Caco-2 (cell line): ENCODE data around the gene MT1F. TPM values are rescaled to one million over a fixed set of nuclear protein-coding genes. Genes with fewer than 3 reads are reported as not detected.
"Not testable (repeated sequence)": the region's sequence is repeated elsewhere in the genome, so short reads cannot be mapped to it uniquely, and the experiment has no call there.

Experiments used
- BruUV-seq: library from RNA; stranded (reverse); fragments of 400-500 nt; replicated peaks from 2 replicates; lab custom pipeline; 2021; lab: Mats Ljungman, UMichigan
- CTCF ChIA-PET: fragments of 300-600 bp; sonication (Branson Sonifier 250); formaldehyde crosslinking; loops from one replicate; lab custom pipeline; 2022; ENCODE audit warnings: antibody characterized with exemption; lab: Charles Lee
- POLR2A ChIA-PET: fragments of 300-600 bp; sonication (Branson Sonifier 250); formaldehyde crosslinking; loops from one replicate; lab custom pipeline; 2022; ENCODE audit warnings: antibody characterized with exemption; lab: Charles Lee
- DNase-seq, 2 experiments: peaks; one replicate each; pipeline versions ENCODE4 v3.0.0 to v3.0.0-alpha.2; 2020 to 2022
- H3K27me3 ChIP-seq: replicated peaks from 2 replicates; pipeline ENCODE4 v1.6.0; 2011; ENCODE audit warnings: low read length; ENCODE audit not compliant: control insufficient read depth, insufficient read depth
- H3K36me3 ChIP-seq: 2 replicates; pipeline ENCODE4 v1.5.1; 2011; ENCODE audit warnings: low read length; ENCODE audit not compliant: control insufficient read depth, insufficient read depth
- H3K4me1 ChIP-seq: fragments of 250-450 bp; sonication (Bioruptor Pico); 2 replicates; pipeline ENCODE4 v1.5.1; 2020; ENCODE audit warnings: mild to moderate bottlenecking
- H3K4me3 ChIP-seq: 2 replicates; pipeline ENCODE4 v1.5.1; 2011; ENCODE audit warnings: low read depth, mild to moderate bottlenecking, control low read depth, low read length
- H3K9me3 ChIP-seq: fragments of 250-450 bp; sonication (Bioruptor Pico); 2 replicates; pipeline ENCODE4 v1.5.1; 2020; ENCODE audit warnings: mild to moderate bottlenecking, moderate library complexity
- H3K27ac Mint-ChIP-seq: one replicate; pipeline ENCODE4 v1.8.0; 2022; ENCODE audit warnings: mixed read lengths; ENCODE audit not compliant: unreplicated experiment
- H3K27me3 Mint-ChIP-seq: one replicate; pipeline ENCODE4 v1.8.0; 2022; ENCODE audit warnings: mixed read lengths; ENCODE audit not compliant: insufficient read depth, unreplicated experiment
- H3K36me3 Mint-ChIP-seq: one replicate; pipeline ENCODE4 v1.8.0; 2022; ENCODE audit warnings: mild to moderate bottlenecking, mixed read lengths; ENCODE audit not compliant: insufficient read depth, unreplicated experiment
- H3K4me1 Mint-ChIP-seq: one replicate; pipeline ENCODE4 v1.8.0; 2022; ENCODE audit warnings: low read depth, mixed read lengths; ENCODE audit not compliant: unreplicated experiment
- H3K4me3 Mint-ChIP-seq: one replicate; pipeline ENCODE4 v1.8.0; 2022; ENCODE audit warnings: mild to moderate bottlenecking, moderate library complexity, mixed read lengths; ENCODE audit not compliant: unreplicated experiment
- H3K9me3 Mint-ChIP-seq: one replicate; pipeline ENCODE4 v1.8.0; 2022; ENCODE audit warnings: mixed read lengths; ENCODE audit not compliant: unreplicated experiment
- CTCF ChIP-seq, 2 experiments: fragments of 200-600 bp in 1 of 2; IDR thresholded peaks; 1 replicate in 1 of 2; 2 replicates in 1 of 2; pipeline versions ENCODE4 v1.5.1 to v1.8.0; 2011 to 2022; ENCODE audit warnings: antibody characterized with exemption in 1 of 2, control low read depth in 1 of 2, inconsistent platforms in 1 of 2, low read depth in 1 of 2, low read length in 1 of 2, mild to moderate bottlenecking in 1 of 2, moderate library complexity in 1 of 2; ENCODE audit not compliant: insufficient read depth in 1 of 2, severe bottlenecking in 1 of 2, unreplicated experiment in 1 of 2
- intact Hi-C: fragments of 100-400 bp; cut with micrococcal nuclease; formaldehyde crosslinking; loops from one replicate; pipeline ENCODE4 v1.10.0; 2022; ENCODE audit not compliant: unreplicated experiment
- total RNA-seq: library from RNA; stranded (reverse); gene quantifications from 2 replicates; pipeline ENCODE4 v1.2.3, GENCODE V29; 2022

MT1F gene
- total RNA-seq, 1 experiment from 2014 or later: 12.5 TPM

- no peak for TF ChIP-seq CTCF (IDR thresholded peaks at IDR 0.05; ENCODE audit: insufficient read depth in 1 of 2, low read depth in 1 of 2, low read length in 1 of 2, severe bottlenecking in 1 of 2, unreplicated experiment in 1 of 2)
- intact Hi-C loops: no loop called here
- Mint-ChIP-seq H3K27me3 (peaks cover 40% of the 10 kb centered on the region), H3K27ac (no peak overlapping the region), H3K9me3 (no peaks in the 10 kb centered on the region), H3K4me1 (no peaks in the 10 kb centered on the region), H3K36me3 (no peaks in the 10 kb centered on the region), H3K4me3 (no peak overlapping the region)
- peaks cover 3% of the 10 kb centered on the region for H3K27me3 ChIP-seq
- CTCF ChIA-PET: interaction anchor here (1.0 to 3.2 kb wide), 3 partner anchors 29 to 72 kb away, joined by 3 to 22 read pairs (median 5); no protein-coding TSS in a partner anchor
- H3K36me3 ChIP-seq: no peaks in the 10 kb centered on the region
- no peak overlapping the region for H3K4me3 ChIP-seq
- H3K9me3 ChIP-seq: no peaks in the 10 kb centered on the region
- peaks cover 7% of the 10 kb centered on the region for H3K4me1 ChIP-seq
- DNase-seq: no peak
- BruUV-seq: no TSS peak
- POLR2A ChIA-PET: no interaction called here
These were observed 15.2 kb downstream of the MT1F start for GRCh38 chr16:56672761-56673536.

DNA sequence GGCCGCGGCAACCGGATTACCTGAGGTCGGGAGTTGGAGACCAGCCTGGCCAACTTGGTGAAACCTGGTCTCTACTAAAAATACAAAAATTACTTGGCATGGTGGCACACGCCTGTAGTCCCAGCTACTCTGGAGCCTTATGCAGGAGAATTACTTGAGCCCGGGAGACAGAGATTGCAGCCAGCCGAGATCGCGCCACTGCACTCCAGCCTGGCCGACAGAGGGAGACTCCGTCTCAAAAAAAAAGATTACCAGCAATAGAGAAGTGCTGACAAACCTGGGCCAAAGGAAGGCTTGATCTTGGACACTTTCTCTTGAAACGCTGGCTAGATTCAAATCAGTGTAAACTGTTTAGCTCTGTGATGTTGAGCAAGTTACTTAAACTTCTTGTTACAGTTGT lies 16.2 kb downstream of the MT1F start:
- ChIA-PET CTCF (interaction anchor here (0.6 to 3.2 kb wide), 7 partner anchors 17 to 180 kb away, joined by 3 to 22 read pairs (median 4); no protein-coding TSS in a partner anchor), POLR2A (interaction anchor here (0.9 kb wide), 1 partner anchor 28 kb away, joined by 3 read pairs; no protein-coding TSS in a partner anchor)
- peak in 1 of 2 experiments; percentile 70 for DNase-seq
- Mint-ChIP-seq H3K27ac (no peak overlapping the region), H3K4me3 (no peak overlapping the region), H3K36me3 (no peaks in the 10 kb centered on the region), H3K4me1 (no peaks in the 10 kb centered on the region), H3K9me3 (no peaks in the 10 kb centered on the region), H3K27me3 (peaks cover 32% of the 10 kb centered on the region)
- H3K4me3 ChIP-seq: no peak overlapping the region
- peak; percentile 70 to 82 for TF ChIP-seq CTCF (IDR thresholded peaks at IDR 0.05; ENCODE audit: insufficient read depth in 1 of 2, low read depth in 1 of 2, low read length in 1 of 2, severe bottlenecking in 1 of 2, unreplicated experiment in 1 of 2)
- no peaks in the 10 kb centered on the region for H3K36me3 ChIP-seq
- H3K9me3 ChIP-seq: no peaks in the 10 kb centered on the region
- no TSS peak for BruUV-seq
- peaks cover 7% of the 10 kb centered on the region for H3K4me1 ChIP-seq
- intact Hi-C loops: loop anchor here (1.0 kb wide), 3 partner anchors 28 to 115 kb away; no protein-coding TSS in a partner anchor
- H3K27me3 ChIP-seq: peaks cover 3% of the 10 kb centered on the region

DNA sequence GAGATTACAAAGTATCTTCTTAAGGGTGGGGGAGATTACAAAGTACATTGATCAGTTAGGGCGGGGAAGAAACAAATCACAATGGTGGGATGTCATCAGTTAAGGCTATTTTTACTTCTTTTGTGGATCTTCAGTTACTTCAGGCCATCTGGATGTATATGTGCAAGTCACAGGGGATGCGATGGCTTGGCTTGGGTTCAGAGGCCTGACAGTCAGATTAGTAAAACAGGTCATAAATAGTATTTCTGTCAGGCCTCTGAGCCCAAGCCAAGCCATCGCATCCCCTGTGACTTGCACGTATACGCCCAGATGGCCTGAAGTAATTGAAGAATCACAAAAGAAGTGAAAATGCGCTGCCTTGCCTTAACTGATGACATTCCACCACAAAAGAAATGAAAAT lies 16.8 kb downstream of the MT1F start:
- H3K27me3 ChIP-seq, H3K4me3 ChIP-seq, DNase-seq, H3K36me3 ChIP-seq, POLR2A ChIA-PET, H3K4me1 Mint-ChIP-seq, H3K36me3 Mint-ChIP-seq, H3K4me3 Mint-ChIP-seq, H3K27ac Mint-ChIP-seq, H3K9me3 Mint-ChIP-seq, BruUV-seq, H3K4me1 ChIP-seq, H3K9me3 ChIP-seq: not testable (repeated sequence)
- peaks cover 27% of the 10 kb centered on the region for H3K27me3 Mint-ChIP-seq
- CTCF ChIA-PET: interaction anchor here (0.7 to 3.2 kb wide), 3 partner anchors 18 to 160 kb away, joined by 3 to 22 read pairs (median 4); no protein-coding TSS in a partner anchor
- intact Hi-C loops: loop anchor here (1.0 kb wide), 3 partner anchors 28 to 115 kb away; no protein-coding TSS in a partner anchor
